Esophagus (tissue), 2 donors: ENCODE results near the gene LRBA. TPM values are rescaled to one million over a fixed set of nuclear protein-coding genes. Genes with fewer than 3 reads are reported as not detected.
"Not testable (repeated sequence)": the region's sequence is repeated elsewhere in the genome, so short reads cannot be mapped to it uniquely, and the experiment has no call there.

ENCODE experiments used
- H3K27ac ChIP-seq, 2 donors: one replicate each; pipeline ENCODE4 v1.5.1; 2013; ENCODE audit warnings: low read depth in 2 of 2, mild to moderate bottlenecking in 2 of 2, inconsistent platforms in 1 of 2, low read length in 1 of 2, moderate library complexity in 1 of 2
- H3K27me3 ChIP-seq, 2 donors: one replicate each; pipeline ENCODE4 v1.6.1; 2013; ENCODE audit warnings: low read length in 2 of 2, control low read depth in 1 of 2, mild to moderate bottlenecking in 1 of 2; ENCODE audit not compliant: insufficient read depth in 2 of 2, control insufficient read depth in 1 of 2
- H3K36me3 ChIP-seq, 2 donors: one replicate each; pipeline ENCODE4 v1.6.1; 2013; ENCODE audit warnings: low read length in 1 of 2; ENCODE audit not compliant: control insufficient read depth in 2 of 2, insufficient read depth in 2 of 2
- H3K4me1 ChIP-seq, 2 donors: one replicate each; pipeline ENCODE4 v1.6.1; 2013; ENCODE audit warnings: low read length in 1 of 2; ENCODE audit not compliant: control insufficient read depth in 2 of 2, insufficient read depth in 2 of 2
- H3K4me3 ChIP-seq, 2 donors: one replicate each; pipeline ENCODE4 v1.5.1; 2013; ENCODE audit warnings: low read length in 2 of 2, mild to moderate bottlenecking in 2 of 2, low read depth in 1 of 2, moderate library complexity in 1 of 2
- H3K9me3 ChIP-seq, 2 donors: one replicate each; pipeline ENCODE4 v1.6.1; 2013; ENCODE audit warnings: mild to moderate bottlenecking in 2 of 2, low read depth in 1 of 2, low read length in 1 of 2, moderate library complexity in 1 of 2; ENCODE audit not compliant: control insufficient read depth in 2 of 2, insufficient read depth in 1 of 2
- WGBS, 2 donors: extraction: QIAGEN DNeasy Blood & Tissue Kit; methylation state at CpG; one replicate each; pipeline ENCODE4 v1.1.7; 2013; 5-methylcytosine and 5-hydroxymethylcytosine counted together
- polyA plus RNA-seq, 2 donors: library from polyadenylated mRNA; stranded (reverse); fragments of 200-250 nt; gene quantifications; one replicate each; pipeline ENCODE4 v1.2.3, GENCODE V29; 2013
- donor health status: healthy with polysubstance abuse.
- donor health status: Bipolar disorder and iron deficiency.

The LRBA gene
- polyA plus RNA-seq, 2 donors, result 13.1 to 24.7 TPM

DNA sequence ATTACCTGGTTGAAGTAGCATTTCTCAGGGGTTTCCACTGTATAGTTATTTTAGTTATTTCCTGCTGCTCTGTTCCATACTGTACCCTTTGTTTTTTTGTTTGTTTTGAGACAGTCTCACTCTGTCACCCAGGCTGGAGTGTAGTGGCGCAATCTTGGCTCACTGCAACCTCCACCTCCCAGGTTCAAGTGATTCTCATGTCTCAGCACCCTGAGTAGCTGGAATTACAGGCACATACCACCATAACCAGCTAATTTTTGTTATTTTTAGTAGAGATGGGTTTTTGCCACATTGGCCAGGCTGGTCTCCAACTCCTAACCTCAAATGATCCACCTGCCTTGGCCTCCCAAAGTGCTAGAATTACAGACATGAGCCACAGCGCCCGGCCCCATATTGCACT lies 457.3 kb downstream of the LRBA start:
- 97% methylated on average over 3 of the region's 3 CpGs for WGBS, 2 donors

DNA sequence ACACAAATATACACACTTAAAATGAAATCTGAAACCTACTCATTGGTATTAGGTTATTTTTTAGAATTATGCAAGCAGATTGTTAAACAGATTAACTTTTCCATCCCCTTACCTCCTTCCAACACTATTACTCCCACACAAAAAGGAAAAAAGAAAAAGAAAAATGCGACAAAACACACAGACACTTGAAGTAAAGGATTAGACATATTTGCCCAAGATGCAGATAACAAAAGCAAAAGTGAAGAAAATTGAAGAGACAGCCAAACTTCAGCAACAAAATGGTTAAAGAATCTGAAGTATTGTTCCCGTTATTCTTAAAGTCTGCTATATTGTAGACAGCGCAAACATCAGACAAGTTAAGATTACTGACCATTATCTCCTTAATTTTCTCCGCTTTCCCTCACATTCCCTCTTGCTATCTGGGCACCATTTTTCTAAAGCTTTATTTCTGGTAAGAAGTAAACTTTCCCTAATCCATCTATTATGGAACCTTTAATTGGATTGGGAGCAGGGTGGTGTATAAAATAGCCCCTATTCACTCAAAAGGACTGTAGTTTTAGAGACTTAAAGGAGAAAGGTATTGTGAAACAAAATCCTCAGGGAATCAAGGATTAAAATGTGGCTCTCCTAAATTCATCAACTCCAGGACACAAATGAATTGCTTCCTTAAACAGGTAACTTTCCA lies 467.8 kb downstream of the LRBA start:
- Histone ChIP-seq H3K27me3 (no peaks in the 10 kb centered on the region), H3K27ac (no peak overlapping the region), H3K36me3 (no peaks in the 10 kb centered on the region), H3K9me3 (no peaks in the 10 kb centered on the region), H3K4me1 (no peaks in the 10 kb centered on the region), H3K4me3 (no peak overlapping the region)
- 79 to 85% methylated on average over 4 of the region's 4 CpGs for WGBS, 2 donors

More for the DNA sequence above, 457.3 kb downstream of the LRBA start:
- H3K4me1 ChIP-seq, H3K36me3 ChIP-seq, H3K4me3 ChIP-seq, H3K27me3 ChIP-seq, H3K27ac ChIP-seq, H3K9me3 ChIP-seq: not testable (repeated sequence)

DNA sequence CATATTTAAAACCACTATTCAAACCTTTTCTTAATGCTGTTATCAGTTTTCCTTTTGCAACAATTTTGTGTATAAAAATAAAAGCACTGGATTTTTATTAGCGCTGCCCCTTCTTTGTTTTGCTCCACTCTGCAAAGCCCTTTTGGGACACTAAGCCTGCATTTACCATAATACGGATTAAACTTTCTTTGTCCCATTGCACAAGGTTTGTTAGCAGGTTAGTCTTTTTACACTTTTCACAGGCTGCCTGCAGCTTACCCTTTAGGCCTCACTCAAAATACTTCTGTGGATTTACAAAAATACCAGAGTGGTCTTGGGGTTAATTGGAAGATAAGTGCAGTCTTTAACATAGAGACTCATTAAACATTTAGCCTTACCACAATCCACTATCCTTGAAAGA lies 468.8 kb downstream of the LRBA start:
- no peaks in the 10 kb centered on the region for H3K27me3 ChIP-seq
- H3K9me3 ChIP-seq, result no peaks in the 10 kb centered on the region
- H3K27ac ChIP-seq, result no peak overlapping the region
- no peaks in the 10 kb centered on the region for H3K4me1 ChIP-seq
- 91 to 97% methylated on average over 2 of the region's 2 CpGs for WGBS, 2 donors
- no peak overlapping the region for H3K4me3 ChIP-seq
- H3K36me3 ChIP-seq, result no peaks in the 10 kb centered on the region

DNA sequence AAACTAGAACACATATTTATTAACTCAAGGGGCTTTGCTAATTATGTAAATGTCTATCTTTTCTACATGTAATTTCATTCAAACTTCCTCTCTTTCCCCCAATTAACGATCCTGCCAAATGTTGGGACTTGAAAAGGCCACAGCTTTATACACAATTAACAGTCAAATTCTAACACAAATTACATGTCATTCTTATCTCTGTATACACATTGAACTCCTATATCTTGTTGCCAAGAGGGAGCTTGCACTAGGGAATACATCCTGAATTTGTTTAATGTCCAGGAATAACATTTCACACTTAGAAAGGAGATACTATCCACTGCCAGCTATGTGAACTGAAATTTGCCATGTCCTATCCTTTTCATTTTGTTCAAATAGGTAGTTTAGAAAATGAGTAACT lies 472.0 kb downstream of the LRBA start:
- H3K27ac ChIP-seq, result no peak overlapping the region
- H3K4me3 ChIP-seq, result no peak overlapping the region
- H3K27me3 ChIP-seq, result no peaks in the 10 kb centered on the region
- no peaks in the 10 kb centered on the region for H3K4me1 ChIP-seq
- 27 to 58% methylated on average over 1 of the region's 1 CpG for WGBS, 2 donors
- H3K36me3 ChIP-seq, result no peaks in the 10 kb centered on the region
- no peaks in the 10 kb centered on the region for H3K9me3 ChIP-seq

DNA sequence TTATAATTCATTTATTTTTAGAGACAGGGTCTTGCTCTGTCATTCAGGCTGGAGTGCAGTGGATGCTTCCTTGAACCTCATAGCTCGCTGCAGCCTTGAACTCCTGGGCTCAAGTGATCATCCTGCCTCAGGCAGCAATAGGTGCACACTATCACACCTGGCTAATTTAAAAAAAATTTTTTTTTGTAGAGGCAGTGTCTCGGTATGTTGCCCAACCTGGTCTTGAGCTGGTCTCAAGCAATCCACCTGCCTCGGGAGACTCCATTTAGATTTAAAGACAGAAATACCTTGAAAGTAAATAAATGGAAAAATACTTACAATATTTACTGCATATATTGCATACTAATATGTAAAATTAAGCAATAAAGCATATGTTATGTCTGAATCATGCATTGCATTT lies 473.4 kb downstream of the LRBA start:
- no peaks in the 10 kb centered on the region for H3K36me3 ChIP-seq
- 91 to 95% methylated on average over 3 of the region's 3 CpGs for WGBS, 2 donors

DNA sequence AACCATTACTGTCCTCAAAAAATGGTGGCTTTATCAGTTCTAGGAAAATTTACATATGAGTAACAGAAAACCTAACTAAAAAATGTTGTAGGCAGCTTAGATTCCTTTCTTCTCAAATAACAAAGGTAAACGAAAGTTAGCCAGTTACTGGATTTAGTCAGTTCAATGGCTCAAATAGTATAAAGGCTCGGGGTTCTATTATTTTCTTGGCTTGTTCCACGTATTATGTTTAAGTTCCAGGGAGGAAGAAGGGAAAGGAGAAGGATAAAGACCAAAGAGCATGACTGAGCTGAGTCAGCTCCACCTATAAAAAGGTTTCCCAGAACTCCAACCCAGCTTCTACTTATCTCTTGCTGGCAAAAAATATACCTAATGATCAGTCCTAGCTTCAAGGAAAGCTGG lies 474.1 kb downstream of the LRBA start:
- H3K4me1 ChIP-seq, result no peaks in the 10 kb centered on the region
- H3K36me3 ChIP-seq, result no peaks in the 10 kb centered on the region
- H3K4me3 ChIP-seq, result no peak overlapping the region
- no peaks in the 10 kb centered on the region for H3K27me3 ChIP-seq
- H3K9me3 ChIP-seq, result no peaks in the 10 kb centered on the region
- WGBS, 2 donors, result 58 to 66% methylated on average over 3 of the region's 3 CpGs
- H3K27ac ChIP-seq, result no peak overlapping the region

More for the DNA sequence above, 473.4 kb downstream of the LRBA start:
- Histone ChIP-seq H3K4me1 (no peaks in the 10 kb centered on the region), H3K4me3 (no peak overlapping the region), H3K9me3 (no peaks in the 10 kb centered on the region), H3K27ac (no peak overlapping the region), H3K27me3 (no peaks in the 10 kb centered on the region)

DNA sequence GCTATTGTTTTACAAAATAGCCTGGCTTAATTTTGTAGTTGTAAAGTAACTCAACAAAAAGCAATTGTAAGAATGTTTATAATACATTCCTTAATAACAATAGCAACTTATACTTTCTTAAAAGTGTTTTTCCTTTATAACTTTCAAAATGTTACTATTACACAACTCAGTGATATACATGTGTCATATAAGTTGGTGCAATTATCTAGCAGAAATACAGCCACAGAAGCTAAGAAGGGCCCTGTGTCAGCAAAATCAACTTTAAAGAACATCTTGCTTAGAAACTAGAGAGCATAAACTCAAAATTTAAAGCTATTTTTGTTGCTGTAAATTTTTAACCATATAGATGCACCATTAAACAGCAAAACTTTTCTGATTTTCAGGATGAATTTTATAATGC lies 474.5 kb downstream of the LRBA start:
- Histone ChIP-seq H3K27ac (no peak overlapping the region), H3K27me3 (no peaks in the 10 kb centered on the region), H3K4me1 (no peaks in the 10 kb centered on the region), H3K4me3 (no peak overlapping the region), H3K9me3 (no peaks in the 10 kb centered on the region), H3K36me3 (no peaks in the 10 kb centered on the region)

DNA sequence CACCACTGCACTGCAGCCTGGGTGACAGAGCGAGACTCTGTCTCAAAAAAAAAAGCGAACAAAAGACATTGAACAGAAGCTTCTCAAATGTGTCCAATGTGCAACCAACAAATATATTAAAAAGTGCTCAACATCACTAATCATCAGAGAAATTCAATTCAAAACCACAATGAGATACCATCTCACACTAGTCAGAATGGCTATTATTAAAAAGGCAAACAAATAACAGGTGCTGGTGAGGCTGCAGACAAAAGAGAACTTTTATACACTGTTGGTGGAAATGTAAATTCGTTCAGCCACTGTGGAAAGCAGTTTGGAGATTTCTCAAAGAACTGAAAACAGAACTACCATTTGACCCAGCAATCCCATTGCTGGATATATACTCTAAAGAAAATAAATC lies 477.2 kb downstream of the LRBA start:
- H3K36me3 ChIP-seq, H3K27ac ChIP-seq, H3K9me3 ChIP-seq, H3K4me3 ChIP-seq, H3K4me1 ChIP-seq, H3K27me3 ChIP-seq: not testable (repeated sequence)
- 94% methylated on average over 3 of the region's 3 CpGs for WGBS, 2 donors

DNA sequence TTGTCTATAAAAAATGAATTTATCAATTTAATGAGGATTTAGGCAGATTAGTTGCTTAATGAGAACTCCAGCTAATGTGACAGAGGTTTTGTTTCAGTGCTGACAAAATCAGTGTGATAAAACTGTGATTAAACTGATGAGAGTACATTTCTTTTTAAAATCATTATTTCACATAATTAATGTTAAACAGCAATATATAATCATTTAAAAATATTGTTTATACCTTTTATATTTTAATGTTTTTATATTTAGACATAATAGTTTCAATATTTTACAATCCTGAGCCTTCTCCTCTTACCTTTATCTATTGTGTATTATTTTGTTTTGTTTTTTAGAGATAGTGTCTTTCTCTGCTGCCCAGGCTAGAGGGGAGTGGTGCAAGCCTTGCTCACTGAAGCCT lies 480.3 kb downstream of the LRBA start:
- H3K36me3 ChIP-seq, result no peaks in the 10 kb centered on the region
- no peak overlapping the region for H3K4me3 ChIP-seq
- H3K9me3 ChIP-seq, result no peaks in the 10 kb centered on the region
- H3K4me1 ChIP-seq, result no peaks in the 10 kb centered on the region
- no peaks in the 10 kb centered on the region for H3K27me3 ChIP-seq
- H3K27ac ChIP-seq, result no peak overlapping the region

DNA sequence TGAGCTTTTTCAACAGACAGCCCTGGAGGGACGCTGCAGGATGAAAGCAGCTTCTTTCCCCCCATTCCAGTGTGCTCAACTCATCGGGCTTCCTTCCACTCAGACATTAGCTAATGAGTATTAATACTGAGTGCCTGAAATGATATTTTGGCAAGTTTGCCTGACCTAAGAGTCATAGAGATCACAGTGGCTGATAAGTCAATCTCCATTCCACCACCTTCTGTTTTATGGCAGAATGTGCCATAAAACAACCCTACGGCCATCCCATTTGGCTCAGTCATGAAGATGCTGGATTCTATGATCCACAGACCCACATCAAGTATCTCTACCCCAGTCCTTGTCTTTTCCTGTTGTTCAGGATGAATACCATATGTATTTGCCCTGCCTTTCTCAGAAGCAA lies 481.4 kb downstream of the LRBA start:
- H3K9me3 ChIP-seq, result no peaks in the 10 kb centered on the region
- H3K36me3 ChIP-seq, result no peaks in the 10 kb centered on the region
- no peak overlapping the region for H3K4me3 ChIP-seq
- H3K27me3 ChIP-seq, result no peaks in the 10 kb centered on the region
- H3K27ac ChIP-seq, result no peak overlapping the region
- no peaks in the 10 kb centered on the region for H3K4me1 ChIP-seq
- WGBS, 2 donors, result 92 to 95% methylated on average over 3 of the region's 3 CpGs
